ENCODE measurements around the gene GAK.

- no peak for TF ChIP-seq CTCF (IDR thresholded peaks at IDR 0.05 in 4 of 5, conservative IDR thresholded peaks at IDR 0.05 in 1 of 5)
- no peak for TF ChIP-seq POLR2A (IDR thresholded peaks at IDR 0.05)
These were observed 64.4 kb downstream of the GAK start for GRCh38 chr4:867526-868250.

Data from gastrocnemius medialis (tissue), 4 donors.